Measurements from ENCODE around the gene ADISSP.

DNA sequence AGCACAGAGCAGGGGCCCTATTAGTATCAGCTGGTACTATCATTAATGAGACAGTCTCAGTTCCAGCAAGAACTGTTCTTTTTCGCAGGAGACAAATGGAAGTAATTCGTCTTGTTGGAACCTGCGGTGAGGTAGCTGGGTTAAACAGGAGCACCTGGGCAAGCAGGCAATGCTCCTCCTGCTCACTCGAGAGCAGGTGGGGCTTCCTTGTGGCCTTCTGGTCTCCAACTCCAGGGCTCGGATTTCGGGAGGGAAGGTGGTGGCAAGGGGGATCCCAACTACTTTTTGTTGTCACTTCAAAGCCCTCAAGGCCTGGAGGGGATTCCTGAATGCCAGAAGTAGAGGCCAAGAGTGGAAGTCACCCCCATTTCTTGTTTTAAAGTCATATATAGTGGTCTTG, 15.0 kb upstream of the ADISSP start:
- TF ChIP-seq CTCF (IDR thresholded peaks at IDR 0.05 in 8 of 11, conservative IDR thresholded peaks at IDR 0.05 in 3 of 11) (no peak), POLR2A (IDR thresholded peaks at IDR 0.05) (no peak)
